K562 (cell line): ENCODE measurements around the gene SPAG16. TPM values are rescaled to one million over a fixed set of nuclear protein-coding genes. Genes with fewer than 3 reads are reported as not detected.

Source experiments
- ATAC-seq: fragments of 200-7000 bp; cut with Tn5 transposase; 3 replicates; pipeline ENCODE4 v1.9.1; 2020; ENCODE audit warnings: moderate library complexity
- BruUV-seq: library from RNA; stranded (reverse); fragments of 400-500 nt; replicated peaks from 2 replicates; lab custom pipeline; 2021; lab: Mats Ljungman, UMichigan
- CTCF ChIA-PET: fragments of 300-600 bp; formaldehyde crosslinking; extraction: SDS; loops from one replicate; lab custom pipeline; 2021; ENCODE audit warnings: low intra/inter-chr PET ratio; lab: Yijun Ruan, JAX
- POLR2A ChIA-PET: fragments of 300-600, 350-650 bp; sonication (Branson Sonifier 250); formaldehyde crosslinking; extraction: SDS; loops from one replicate; lab custom pipeline; 2021; ENCODE audit warnings: antibody characterized with exemption, inconsistent platforms; lab: Yijun Ruan, JAX
- DNase-seq, 4 experiments: peaks; one replicate each; pipeline versions ENCODE4 v3.0.0 to v3.0.0-alpha.2; 2011 to 2018; ENCODE audit warnings: low spot score in 3 of 4, mixed read lengths in 3 of 4; ENCODE audit errors: extremely low read depth in 1 of 4
- FAIRE-seq: peaks from 2 replicates; lab custom pipeline; 2011; peaks lifted over from hg19 to GRCh38; lab: Jason Lieb, UNC
- H2AFZ ChIP-seq: 2 replicates; pipeline ENCODE4 v1.6.0; 2011; ENCODE audit warnings: low read depth, low read length, control low read depth, inconsistent platforms
- H3K27ac ChIP-seq: fragments of 200-600 bp; 3 replicates; pipeline ENCODE4 v1.8.0; 2011; ENCODE audit warnings: low read depth, mild to moderate bottlenecking, control low read depth, inconsistent platforms, low read length, moderate library complexity, mixed read lengths; ENCODE audit errors: extremely low read depth
- H3K27me3 ChIP-seq, 2 experiments: fragments of 300-600 bp in 1 of 2; 2 replicates in 1 of 2; 3 replicates in 1 of 2; pipeline versions ENCODE4 v1.6.0 to v1.8.0; 2011; ENCODE audit warnings: inconsistent platforms in 2 of 2, low read length in 2 of 2, mild to moderate bottlenecking in 1 of 2, mixed read lengths in 1 of 2, moderate library complexity in 1 of 2; ENCODE audit not compliant: control insufficient read depth in 2 of 2, insufficient read depth in 2 of 2
- H3K36me3 ChIP-seq: fragments of 300-600 bp; 3 replicates; pipeline ENCODE4 v1.8.0; 2011; ENCODE audit warnings: mild to moderate bottlenecking, low read length, inconsistent platforms; ENCODE audit not compliant: control insufficient read depth, insufficient read depth
- H3K4me1 ChIP-seq, 2 experiments: fragments of 200-600 bp in 1 of 2; replicated peaks in 1 of 2; 2 replicates in 1 of 2; 3 replicates in 1 of 2; pipeline versions ENCODE4 v1.5.1 to v1.8.0; 2011; ENCODE audit warnings: inconsistent platforms in 2 of 2, low read length in 2 of 2, mild to moderate bottlenecking in 1 of 2, mixed read lengths in 1 of 2, moderate library complexity in 1 of 2; ENCODE audit not compliant: control insufficient read depth in 2 of 2, insufficient read depth in 2 of 2
- H3K4me2 ChIP-seq: 2 replicates; pipeline ENCODE4 v1.6.1; 2011; ENCODE audit warnings: low read length, control low read depth, inconsistent platforms, mixed read lengths; ENCODE audit not compliant: insufficient read depth
- H3K4me3 ChIP-seq: fragments of 200-600 bp; sonication (generic), shearing (Covaris generic); 2 replicates; pipeline ENCODE4 v1.5.1; 2016; ENCODE audit warnings: control low read depth, inconsistent platforms
- H3K79me2 ChIP-seq: fragments of 200-600 bp; 3 replicates; pipeline ENCODE4 v1.8.0; 2011; ENCODE audit warnings: low read length, inconsistent platforms; ENCODE audit not compliant: control insufficient read depth, insufficient read depth
- H3K9ac ChIP-seq, 2 experiments: 2 replicates each; pipeline versions ENCODE4 v1.6.0 to v1.6.1; 2011; ENCODE audit warnings: low read depth in 2 of 2, low read length in 2 of 2, control low read depth in 1 of 2, inconsistent platforms in 1 of 2, mild to moderate bottlenecking in 1 of 2, mixed read lengths in 1 of 2; ENCODE audit not compliant: insufficient read depth in 1 of 2
- H3K9me1 ChIP-seq: one replicate; pipeline ENCODE4 v1.6.0; 2011; ENCODE audit warnings: inconsistent platforms, mild to moderate bottlenecking, low read length, moderate library complexity; ENCODE audit not compliant: control insufficient read depth, insufficient read depth
- H3K9me3 ChIP-seq: replicated peaks from 2 replicates; pipeline ENCODE4 v1.5.1; 2011; ENCODE audit warnings: low read depth, low read length, inconsistent platforms; ENCODE audit not compliant: control insufficient read depth, insufficient read depth
- H4K20me1 ChIP-seq: replicated peaks from 2 replicates; pipeline ENCODE4 v1.6.1; 2011; ENCODE audit warnings: low read length, inconsistent platforms, mixed read lengths; ENCODE audit not compliant: control insufficient read depth, insufficient read depth
- HSF4 ChIP-seq: fragments of 250-450 bp; sonication (Bioruptor Pico); IDR thresholded peaks from 2 replicates; pipeline ENCODE4 v2.1.2; 2022; ENCODE audit warnings: mild to moderate bottlenecking, moderate library complexity, borderline replicate concordance
- PURB ChIP-seq: sonication (generic); formaldehyde crosslinking; IDR thresholded peaks from 2 replicates; pipeline ENCODE4 v1.9.0; 2021; ENCODE audit warnings: low read depth, mild to moderate bottlenecking, missing genetic modification reagents
- RBM34 ChIP-seq: fragments of 200-400 bp; formaldehyde crosslinking; IDR thresholded peaks from 2 replicates; pipeline ENCODE4 v1.6.1; 2018; ENCODE audit warnings: low read length, borderline replicate concordance; ENCODE audit not compliant: insufficient read depth
- SMARCC2 ChIP-seq: fragments of 450-650 bp; IDR thresholded peaks from 2 replicates; pipeline ENCODE4 v1.6.1; 2017; ENCODE audit warnings: antibody characterized with exemption, moderate library complexity, mild to moderate bottlenecking, low read depth
- ZC3H11A ChIP-seq: IDR thresholded peaks from 2 replicates; pipeline ENCODE4 v1.6.1; 2012; ENCODE audit warnings: low read depth, low read length, improper control_type of control experiment
- ZNF24 ChIP-seq: fragments of 450-650 bp; IDR thresholded peaks from 2 replicates; pipeline ENCODE4 v1.6.1; 2016
- WGBS: fragments of 100-300 bp; shearing (Covaris generic); methylation state at CpG from one replicate; pipeline ENCODE4 v1.1.6; 2016; ENCODE audit warnings: low coverage, mixed read lengths; ENCODE audit not compliant: insufficient coverage; ENCODE audit errors: missing lambda C conversion rate; 5-methylcytosine and 5-hydroxymethylcytosine counted together
- in situ Hi-C: fragments of 300-500 bp; cut with MboI; formaldehyde crosslinking; loops from 4 replicates; pipeline ENCODE4 v1.15.0; 2018; ENCODE audit warnings: inconsistent platforms, mixed read lengths
- intact Hi-C: fragments of 100-400 bp; cut with micrococcal nuclease; formaldehyde crosslinking; loops from 2 replicates; pipeline ENCODE4 v1.14.2; 2022
- polyA plus RNA-seq, 8 experiments: library from polyadenylated mRNA; depleted of rRNA in 4 of 8; stranded (reverse) in 5 of 8; unstranded in 3 of 8; fragments of >200 nt; fragmentation: Nextera tagmentation in 2 of 8; fragmentation: Illumina TruSeq in 1 of 8; extraction: Ambion mirVana in 2 of 8; extraction: Trizol in 1 of 8; gene quantifications; 2 replicates each; pipeline versions ENCODE4 v1.2.1 to v1.2.3, GENCODE V29; 2011 to 2014; ENCODE audit warnings: inconsistent platforms in 1 of 8, missing spikeins in 1 of 8
- total RNA-seq, 7 experiments: library from RNA; depleted of rRNA in 6 of 7; stranded (reverse); fragments of >200 nt in 6 of 7; fragmentation: Illumina TruSeq in 2 of 7; extraction: Trizol in 2 of 7; gene quantifications; 2 replicates each; pipeline versions ENCODE4 v1.2.1 to v1.2.3, GENCODE V29; 2011 to 2021; ENCODE audit warnings: low replicate concordance in 1 of 7
- TF ChIP-seq, protein P1 (sequence below): fragments of 450-650 bp; IDR thresholded peaks from 2 replicates; pipeline ENCODE4 v1.6.1; 2017; ENCODE audit warnings: mild to moderate bottlenecking, moderate library complexity
- TF ChIP-seq, protein P2 (sequence below): fragments of 250-450 bp; sonication (Bioruptor Pico); IDR thresholded peaks from 2 replicates; pipeline ENCODE4 v1.5.0; 2020; ENCODE audit warnings: mild to moderate bottlenecking, borderline replicate concordance
- TF ChIP-seq, protein P3 (sequence below), 2 experiments: fragments of 450-650 bp; IDR thresholded peaks; 2 replicates each; pipeline ENCODE4 v1.6.1; 2016; ENCODE audit warnings: mild to moderate bottlenecking in 2 of 2, borderline replicate concordance in 1 of 2, low read depth in 1 of 2, moderate library complexity in 1 of 2

SPAG16 gene
- total and polyA plus RNA-seq, 9 of the 15 experiments (the other 6 are each of a cell fraction or from before 2014, with no cell fraction given), result 0.98 to 5.9 (median 3.5) TPM

DNA sequence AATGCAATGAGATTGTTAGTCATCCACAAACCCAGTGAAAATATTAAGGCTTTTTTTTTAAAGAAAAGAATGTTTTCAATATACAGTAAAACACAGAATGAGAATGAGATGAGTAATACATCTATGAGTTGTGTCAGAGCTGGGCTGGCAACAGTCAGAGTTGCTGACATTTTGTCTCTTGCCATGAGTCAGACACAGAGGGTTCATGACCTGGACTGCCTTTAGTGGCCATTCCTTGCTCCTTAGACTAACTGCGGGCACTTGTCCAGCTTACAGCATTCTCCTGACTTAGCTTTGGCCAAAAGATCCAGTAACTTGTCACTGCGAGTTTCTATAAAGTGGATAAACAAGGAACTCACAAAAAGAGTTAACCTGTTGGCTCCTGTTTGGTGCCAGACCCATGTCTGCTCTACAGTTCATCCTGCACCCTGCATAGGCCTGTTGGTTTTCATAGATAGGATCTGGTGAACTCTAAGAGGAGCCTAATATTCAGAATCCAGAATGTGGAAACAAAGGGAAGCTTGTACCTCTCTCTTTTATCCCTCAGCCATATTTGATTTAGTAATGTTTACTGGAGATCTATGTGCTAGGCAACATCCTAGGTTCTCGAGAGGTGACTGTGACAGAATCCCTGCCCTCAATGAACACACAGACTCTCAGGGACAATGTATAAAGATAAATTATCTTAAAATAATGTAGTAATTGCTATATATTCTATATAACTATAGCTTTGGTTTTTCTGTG, 735.1 kb downstream of the SPAG16 start:
- no peak overlapping the region for H2AFZ ChIP-seq
- no peak for FAIRE-seq
- TF ChIP-seq, protein P1, sequence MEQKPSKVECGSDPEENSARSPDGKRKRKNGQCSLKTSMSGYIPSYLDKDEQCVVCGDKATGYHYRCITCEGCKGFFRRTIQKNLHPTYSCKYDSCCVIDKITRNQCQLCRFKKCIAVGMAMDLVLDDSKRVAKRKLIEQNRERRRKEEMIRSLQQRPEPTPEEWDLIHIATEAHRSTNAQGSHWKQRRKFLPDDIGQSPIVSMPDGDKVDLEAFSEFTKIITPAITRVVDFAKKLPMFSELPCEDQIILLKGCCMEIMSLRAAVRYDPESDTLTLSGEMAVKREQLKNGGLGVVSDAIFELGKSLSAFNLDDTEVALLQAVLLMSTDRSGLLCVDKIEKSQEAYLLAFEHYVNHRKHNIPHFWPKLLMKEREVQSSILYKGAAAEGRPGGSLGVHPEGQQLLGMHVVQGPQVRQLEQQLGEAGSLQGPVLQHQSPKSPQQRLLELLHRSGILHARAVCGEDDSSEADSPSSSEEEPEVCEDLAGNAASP, result no peak
- TF ChIP-seq ZNF24 (no peak), ZC3H11A (no peak), HSF4 (CRISPR knock-in tag) (no peak), PURB (no peak), SMARCC2 (no peak), RBM34 (no peak)
- TF ChIP-seq, protein P2, sequence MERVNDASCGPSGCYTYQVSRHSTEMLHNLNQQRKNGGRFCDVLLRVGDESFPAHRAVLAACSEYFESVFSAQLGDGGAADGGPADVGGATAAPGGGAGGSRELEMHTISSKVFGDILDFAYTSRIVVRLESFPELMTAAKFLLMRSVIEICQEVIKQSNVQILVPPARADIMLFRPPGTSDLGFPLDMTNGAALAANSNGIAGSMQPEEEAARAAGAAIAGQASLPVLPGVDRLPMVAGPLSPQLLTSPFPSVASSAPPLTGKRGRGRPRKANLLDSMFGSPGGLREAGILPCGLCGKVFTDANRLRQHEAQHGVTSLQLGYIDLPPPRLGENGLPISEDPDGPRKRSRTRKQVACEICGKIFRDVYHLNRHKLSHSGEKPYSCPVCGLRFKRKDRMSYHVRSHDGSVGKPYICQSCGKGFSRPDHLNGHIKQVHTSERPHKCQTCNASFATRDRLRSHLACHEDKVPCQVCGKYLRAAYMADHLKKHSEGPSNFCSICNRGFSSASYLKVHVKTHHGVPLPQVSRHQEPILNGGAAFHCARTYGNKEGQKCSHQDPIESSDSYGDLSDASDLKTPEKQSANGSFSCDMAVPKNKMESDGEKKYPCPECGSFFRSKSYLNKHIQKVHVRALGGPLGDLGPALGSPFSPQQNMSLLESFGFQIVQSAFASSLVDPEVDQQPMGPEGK (CRISPR knock-in tag), result no peak
- TF ChIP-seq, protein P3, sequence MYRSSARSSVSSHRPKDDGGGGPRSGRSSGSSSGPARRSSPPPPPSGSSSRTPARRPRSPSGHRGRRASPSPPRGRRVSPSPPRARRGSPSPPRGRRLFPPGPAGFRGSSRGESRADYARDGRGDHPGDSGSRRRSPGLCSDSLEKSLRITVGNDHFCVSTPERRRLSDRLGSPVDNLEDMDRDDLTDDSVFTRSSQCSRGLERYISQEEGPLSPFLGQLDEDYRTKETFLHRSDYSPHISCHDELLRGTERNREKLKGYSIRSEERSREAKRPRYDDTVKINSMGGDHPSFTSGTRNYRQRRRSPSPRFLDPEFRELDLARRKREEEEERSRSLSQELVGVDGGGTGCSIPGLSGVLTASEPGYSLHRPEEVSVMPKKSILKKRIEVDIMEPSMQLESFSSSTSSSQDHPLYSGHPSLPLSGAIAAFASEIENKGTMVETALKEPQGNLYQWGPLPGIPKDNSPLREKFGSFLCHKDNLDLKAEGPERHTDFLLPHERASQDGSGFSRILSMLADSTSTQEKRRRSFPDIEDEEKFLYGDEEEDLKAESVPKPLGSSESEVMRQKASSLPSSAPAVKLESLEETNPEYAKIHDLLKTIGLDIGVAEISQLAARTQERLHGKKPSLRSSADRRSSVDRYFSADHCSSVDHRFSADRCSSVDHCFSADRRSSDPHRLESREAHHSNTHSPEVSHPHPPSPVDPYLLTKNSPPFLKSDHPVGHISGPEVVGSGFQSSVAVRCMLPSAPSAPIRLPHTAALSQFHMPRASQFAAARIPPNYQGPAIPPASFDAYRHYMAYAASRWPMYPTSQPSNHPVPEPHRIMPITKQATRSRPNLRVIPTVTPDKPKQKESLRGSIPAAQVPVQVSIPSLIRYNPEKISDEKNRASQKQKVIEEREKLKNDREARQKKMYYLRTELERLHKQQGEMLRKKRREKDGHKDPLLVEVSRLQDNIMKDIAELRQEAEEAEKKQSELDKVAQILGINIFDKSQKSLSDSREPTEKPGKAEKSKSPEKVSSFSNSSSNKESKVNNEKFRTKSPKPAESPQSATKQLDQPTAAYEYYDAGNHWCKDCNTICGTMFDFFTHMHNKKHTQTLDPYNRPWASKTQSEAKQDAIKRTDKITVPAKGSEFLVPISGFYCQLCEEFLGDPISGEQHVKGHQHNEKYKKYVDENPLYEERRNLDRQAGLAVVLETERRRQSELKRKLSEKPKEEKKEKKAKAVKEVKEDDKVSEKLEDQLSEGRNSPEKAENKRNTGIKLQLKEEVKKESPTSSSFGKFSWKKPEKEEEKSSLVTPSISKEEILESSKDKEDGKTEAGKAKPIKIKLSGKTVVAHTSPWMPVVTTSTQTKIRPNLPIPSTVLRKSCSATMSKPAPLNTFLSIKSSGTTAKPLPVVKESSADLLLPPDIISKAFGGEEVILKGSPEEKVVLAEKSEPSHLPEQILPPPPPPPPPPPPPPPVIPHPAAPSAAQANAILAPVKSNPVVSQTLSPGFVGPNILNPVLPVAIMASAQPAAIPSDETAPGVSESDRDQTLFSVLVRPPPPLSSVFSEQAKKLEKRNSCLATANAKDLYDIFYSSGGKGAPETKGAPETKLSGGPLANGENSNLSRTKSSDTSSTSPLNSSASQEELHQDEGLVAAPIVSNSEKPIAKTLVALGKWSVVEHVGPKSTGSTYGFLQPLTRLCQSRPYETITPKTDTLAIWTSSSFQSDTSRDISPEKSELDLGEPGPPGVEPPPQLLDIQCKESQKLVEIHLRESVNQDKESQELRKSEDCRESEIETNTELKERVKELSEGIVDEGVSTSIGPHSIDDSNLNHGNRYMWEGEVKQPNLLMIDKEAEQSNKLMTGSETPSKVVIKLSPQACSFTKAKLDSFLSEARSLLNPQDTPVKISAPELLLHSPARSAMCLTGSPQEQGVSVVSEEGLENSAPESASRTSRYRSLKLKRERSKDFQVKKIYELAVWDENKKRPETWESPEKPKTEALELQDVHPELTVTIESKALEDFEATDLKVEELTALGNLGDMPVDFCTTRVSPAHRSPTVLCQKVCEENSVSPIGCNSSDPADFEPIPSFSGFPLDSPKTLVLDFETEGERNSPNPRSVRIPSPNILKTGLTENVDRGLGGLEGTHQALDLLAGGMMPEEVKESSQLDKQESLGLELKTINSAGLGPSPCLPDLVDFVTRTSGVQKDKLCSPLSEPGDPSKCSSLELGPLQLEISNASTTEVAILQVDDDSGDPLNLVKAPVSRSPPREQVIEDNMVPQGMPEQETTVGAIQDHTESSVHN (IDR thresholded peaks at IDR 0.05; ENCODE audit: borderline replicate concordance in 1 of 2, low read depth in 1 of 2), result no peak

More for the DNA sequence above, 735.1 kb downstream of the SPAG16 start:
- no peak overlapping the region for H3K4me2 ChIP-seq
- H3K4me1 ChIP-seq, result no peaks in the 10 kb centered on the region
- BruUV-seq, result no TSS peak
- WGBS, result 0% methylated on average over 3 of the region's 3 CpGs
- H3K9ac ChIP-seq, result no peak overlapping the region
- H4K20me1 ChIP-seq, result no peaks in the 10 kb centered on the region
- ChIA-PET POLR2A (no interaction called here), CTCF (no interaction called here)
- in situ Hi-C loops (no loop called here), intact Hi-C loops (no loop called here)
- no peaks in the 10 kb centered on the region for H3K9me3 ChIP-seq
- no peak for ATAC-seq
- no peak overlapping the region for H3K27ac ChIP-seq
- H3K9me1 ChIP-seq, result no peaks in the 10 kb centered on the region
- H3K4me3 ChIP-seq, result no peak overlapping the region
- no peaks in the 10 kb centered on the region for H3K79me2 ChIP-seq
- no peaks in the 10 kb centered on the region for H3K36me3 ChIP-seq
- DNase-seq, result no peak
- H3K27me3 ChIP-seq, result no peaks in the 10 kb centered on the region
